ENCODE results near the gene POLN.

Gene POLN

DNA sequence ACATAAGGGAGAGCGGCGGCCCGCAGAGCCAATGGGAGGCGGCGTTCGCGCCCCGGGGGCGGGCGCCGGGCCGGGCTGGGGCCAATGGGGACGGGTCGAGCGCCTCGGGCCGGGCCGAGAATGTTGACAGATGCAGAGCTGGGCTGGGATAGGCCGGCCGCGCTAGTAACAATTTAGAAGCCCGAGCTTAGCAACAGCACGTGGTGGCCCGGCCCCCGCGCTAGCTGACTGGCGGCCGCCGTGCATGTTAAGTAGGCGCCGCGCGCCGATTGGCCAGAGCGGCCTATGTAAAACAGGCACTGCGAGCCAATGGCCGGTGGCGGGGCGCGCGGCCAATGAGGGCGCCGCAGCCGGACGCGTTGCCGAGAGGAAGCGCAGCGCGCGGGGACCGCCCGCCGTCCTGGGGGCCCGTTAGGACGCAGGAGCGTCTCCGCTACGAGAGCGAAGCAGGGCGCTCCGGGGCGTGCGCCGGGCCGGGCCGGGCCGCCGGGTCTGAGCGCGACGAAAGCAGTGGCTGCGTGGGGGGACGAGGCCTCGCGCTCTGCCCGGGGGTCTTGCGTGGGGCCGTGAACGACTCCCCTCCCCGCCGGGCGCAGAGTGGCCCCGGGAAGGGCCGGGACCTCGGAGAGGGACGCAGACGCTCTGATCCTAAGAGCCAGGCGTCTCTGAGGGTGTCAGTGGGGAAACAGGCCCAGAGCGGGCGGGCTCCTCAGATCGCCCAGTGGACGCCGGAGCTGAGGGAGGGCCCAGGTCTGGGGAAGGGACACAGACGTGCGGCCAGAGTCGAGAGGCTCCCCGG, 20.4 kb upstream of the POLN start:
- peak; percentile 99 for DNase-seq (ENCODE audit: low spot score)

DNA sequence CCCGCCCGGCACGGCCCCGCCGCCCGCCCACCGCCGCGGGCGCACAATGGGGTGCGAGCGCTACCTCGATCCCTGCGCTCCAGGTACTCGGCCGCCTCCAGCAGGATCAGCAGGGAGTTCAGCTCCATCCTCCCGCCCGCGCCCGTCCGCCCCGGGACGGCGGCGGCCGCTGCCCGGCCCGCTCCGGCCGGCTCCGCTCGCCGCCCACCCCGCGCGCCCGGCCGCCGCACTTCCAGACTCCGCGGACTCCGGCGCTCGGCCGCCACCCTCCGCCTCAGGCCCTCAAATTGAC, 19.9 kb upstream of the POLN start, which contains the start of gene MXD4:
TSS of gene MXD4 (minus strand) at position 257 of the 292 bp plus-strand sequence. CDS start at position 128, 129 bp downstream.
- DNase-seq (ENCODE audit: low spot score) = no peak

DNA sequence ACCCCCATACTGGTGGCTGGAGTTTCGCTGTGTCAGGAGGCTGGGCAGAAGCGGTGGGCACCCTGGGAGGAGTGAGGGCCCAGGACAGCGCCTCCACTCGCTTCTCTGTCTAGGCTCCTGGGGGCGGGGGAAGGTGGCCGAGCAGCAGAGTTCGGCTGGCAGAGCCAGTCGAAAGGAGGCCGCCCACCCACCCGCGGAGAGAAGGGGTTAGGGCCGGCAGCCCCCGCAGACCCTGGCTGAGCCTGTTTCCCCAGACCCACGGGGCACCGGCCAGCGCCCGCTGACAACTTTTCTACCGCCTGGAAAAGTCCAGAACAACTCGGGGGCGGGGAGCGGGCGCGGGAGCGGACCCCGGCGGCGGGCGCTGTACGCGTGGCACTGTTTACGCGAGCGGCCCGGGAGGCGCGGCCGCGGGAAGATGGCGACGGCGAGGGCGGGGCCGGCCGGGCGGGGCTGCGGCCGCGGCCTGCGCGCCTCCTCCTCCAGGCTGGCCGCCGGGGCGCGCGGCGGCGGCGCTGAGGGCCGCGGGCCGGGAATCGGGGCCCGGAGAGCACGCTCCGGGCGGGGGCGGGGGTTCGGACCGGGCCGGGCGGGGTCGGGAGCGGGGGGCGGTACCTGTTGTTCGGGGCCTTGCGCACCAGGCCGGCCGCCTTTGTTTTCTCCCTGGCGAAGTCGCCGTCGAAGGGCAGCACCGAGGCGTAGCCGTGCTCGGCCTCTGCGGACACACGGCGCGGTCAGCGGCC, 19.4 kb upstream of the POLN start:
- DNase-seq (ENCODE audit: low spot score) = no peak

DNA sequence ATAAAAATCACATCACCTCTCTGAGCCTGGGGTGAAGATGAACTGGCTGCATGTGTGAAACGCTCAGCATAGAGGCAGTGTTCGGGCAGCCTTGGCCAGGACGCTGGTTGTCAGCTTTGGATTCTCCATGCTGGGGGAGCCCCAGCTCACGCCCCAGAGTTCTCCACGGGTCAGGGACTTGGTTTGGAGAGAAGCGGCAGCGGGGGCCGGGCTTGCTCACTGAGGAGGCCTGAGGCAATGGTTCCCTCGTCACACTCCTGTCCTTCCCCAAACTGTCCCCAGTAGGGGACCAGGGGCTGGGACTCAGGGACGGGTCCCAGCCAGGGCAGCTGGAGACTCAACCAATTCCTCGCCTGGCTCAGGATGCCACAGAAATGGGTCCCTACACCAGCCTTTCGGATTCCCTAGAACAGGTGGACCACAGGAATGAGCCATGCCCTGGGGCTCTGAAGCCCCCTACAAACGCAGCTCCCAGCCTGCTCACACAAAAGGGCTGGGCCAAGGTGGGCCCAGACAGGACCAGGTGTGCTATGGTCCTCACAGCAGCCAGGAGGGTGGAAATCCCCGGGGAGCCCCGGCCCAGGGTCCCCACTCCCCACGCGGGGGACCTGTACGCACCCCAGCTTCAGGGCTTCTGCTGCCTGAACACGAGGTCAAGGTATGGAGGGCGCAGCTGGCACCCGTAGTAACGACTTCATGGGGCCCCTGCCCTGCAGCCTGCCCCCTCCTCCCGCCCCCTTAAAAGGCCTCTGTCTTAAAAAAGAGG, 18.6 kb upstream of the POLN start:
- no peak for DNase-seq (ENCODE audit: low spot score)

GRCh38 chr4:2259541-2260343, 17.8 kb upstream of the POLN start:
- no peak for DNase-seq (ENCODE audit: low spot score)

DNA sequence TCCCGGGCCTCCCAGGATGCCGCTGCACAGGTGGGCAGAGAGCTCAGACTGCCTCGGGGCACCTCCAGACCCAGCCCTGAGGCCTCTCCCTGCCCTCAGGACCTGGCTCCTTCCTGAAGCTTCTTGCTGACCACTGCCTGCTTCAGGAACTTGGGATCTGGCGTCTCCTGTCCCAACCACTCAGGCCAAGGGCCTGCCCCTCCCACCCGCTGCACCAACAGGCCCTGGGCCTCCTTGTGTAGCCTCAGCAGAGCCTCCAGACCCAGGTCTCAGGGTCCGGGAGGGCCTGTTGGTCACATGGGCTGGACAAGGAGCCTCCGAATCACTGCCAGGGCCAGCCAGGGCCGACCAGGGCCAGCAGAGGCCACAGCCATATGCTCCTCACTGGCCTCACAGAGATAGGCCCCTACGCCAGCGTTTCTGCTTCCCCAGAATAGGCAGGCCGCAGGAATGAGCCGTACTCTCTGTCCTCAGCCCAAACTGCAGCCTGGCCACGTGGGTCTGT, 17.2 kb upstream of the POLN start:
- no peak for DNase-seq (ENCODE audit: low spot score)

GRCh38 chr4:2258091-2259035, 16.4 kb upstream of the POLN start:
- DNase-seq (ENCODE audit: low spot score) = no peak

DNA sequence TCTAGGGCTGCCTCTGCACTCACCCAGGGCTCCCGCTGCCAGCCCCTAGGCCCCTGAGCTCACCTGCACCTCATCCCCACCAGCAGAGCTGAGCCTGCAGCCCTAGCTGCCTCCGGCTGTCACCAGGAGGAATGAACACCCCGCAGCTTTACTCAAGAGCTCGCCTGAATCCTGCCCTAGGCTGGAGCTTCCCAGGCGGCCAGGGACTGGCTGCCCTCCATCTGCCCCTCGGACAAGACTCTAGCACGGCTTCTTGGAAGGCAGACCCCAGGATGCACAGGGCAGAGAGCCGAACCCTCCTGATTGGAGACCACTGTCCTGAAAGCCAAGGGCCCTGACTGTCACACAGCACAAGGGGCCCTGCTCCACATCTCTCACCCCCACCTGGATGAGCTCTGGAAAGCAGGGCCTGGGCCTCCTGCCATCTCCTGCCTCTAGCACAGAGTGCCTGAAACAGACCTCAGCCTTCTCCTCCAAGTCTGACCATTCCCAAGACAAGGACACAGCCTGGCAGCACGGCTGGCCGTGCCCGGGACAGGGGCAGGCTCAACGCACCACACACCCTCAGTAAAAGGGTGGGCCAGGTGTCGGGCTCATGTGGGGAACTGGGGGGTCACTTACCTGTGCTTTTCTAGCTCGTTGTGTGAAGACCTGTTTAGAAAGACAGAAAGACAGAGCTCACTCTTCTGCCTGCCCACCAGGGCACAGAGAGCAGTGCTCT, 15.6 kb upstream of the POLN start:
- no peak for DNase-seq (ENCODE audit: low spot score)

DNA sequence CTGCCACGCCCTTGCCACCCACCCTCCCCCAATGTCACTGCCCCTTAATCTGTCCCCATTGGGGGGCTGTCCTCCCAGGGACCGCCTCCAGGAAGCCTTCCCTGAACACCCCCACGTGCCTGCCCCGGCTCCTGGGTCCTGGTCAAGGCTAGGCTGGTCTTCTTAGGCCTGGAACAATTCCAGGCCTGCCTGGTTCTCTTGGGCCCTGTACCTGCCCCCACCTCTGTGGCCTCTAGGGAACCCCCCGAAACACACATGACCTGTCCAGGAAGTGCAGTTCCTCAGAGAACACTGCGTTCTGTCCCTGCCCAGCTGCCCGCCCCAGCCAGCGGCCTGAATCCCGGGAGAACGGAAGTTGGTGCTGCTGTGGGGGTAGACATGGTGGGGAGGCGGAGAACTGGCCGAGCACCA, 14.9 kb upstream of the POLN start:
- DNase-seq (ENCODE audit: low spot score) = no peak

- no peak for DNase-seq (ENCODE audit: low spot score)
Measured at GRCh38 chr4:2256156-2256731, 14.3 kb upstream of the POLN start.

- DNase-seq (ENCODE audit: low spot score) = no peak
Measured at GRCh38 chr4:2255501-2256155, 13.7 kb upstream of the POLN start.

GRCh38 chr4:2254665-2255500, 13.0 kb upstream of the POLN start:
- DNase-seq (ENCODE audit: low spot score) = no peak

GRCh38 chr4:2253160-2254084, 11.5 kb upstream of the POLN start:
- DNase-seq (ENCODE audit: low spot score) = no peak

- no peak for DNase-seq (ENCODE audit: low spot score)
Measured at GRCh38 chr4:2252530-2253091, 10.7 kb upstream of the POLN start.

DNA sequence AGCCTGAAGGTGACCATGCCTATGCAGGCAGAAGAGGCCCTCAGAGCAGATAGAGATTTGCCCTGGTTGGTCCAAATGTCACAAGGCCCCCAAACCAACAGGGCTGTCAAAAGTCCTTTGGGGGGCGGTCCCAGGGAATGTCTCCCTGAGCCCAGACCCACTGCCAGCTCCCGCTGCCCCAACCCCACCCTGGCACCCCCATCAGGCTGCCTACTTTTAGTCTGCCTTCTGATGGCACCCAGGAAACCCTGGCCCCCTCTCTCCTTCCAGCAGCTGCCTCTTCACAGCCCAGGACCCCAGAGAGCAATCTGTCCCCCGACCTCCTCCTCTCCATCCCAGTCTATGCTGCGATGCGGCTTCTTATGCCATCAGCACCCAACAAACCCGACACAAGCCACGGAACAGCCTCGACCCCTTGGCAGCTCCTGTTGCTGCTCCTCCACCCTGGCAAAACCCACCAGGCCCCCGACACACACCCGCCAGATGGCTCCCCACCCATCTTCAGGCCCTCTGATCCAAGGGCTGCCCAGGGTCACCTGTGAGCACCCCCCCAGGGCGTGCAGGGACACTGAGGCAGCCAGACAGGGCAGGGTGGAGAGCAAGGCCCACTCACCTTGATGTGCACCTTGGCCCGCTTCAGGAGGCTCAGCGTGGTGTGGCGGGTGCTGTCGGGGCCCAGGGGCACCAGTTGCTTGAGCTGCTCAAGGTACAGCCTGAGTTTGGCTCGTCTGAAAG, 10.0 kb upstream of the POLN start:
- DNase-seq (ENCODE audit: low spot score) = no peak

All from globus pallidus (tissue), 1 donor.